SK-N-SH (cell line): ENCODE results near the gene TICRR.

Experiments used
- CTCF ChIP-seq: fragments of 200-600 bp; sonication (generic); IDR thresholded peaks from 2 replicates; pipeline ENCODE4 v1.6.1; 2017; ENCODE audit warnings: antibody characterized with exemption, mild to moderate bottlenecking, moderate library complexity
- EP300 ChIP-seq, 2 experiments: IDR thresholded peaks; 2 replicates each; pipeline versions ENCODE4 v1.4.0 to v1.6.1; 2012; ENCODE audit warnings: borderline replicate concordance in 1 of 2, low read depth in 1 of 2, low read length in 1 of 2

GRCh38 chr15:89550427-89550826 lies 24.8 kb upstream of the TICRR start:
- TF ChIP-seq CTCF, result no peak
- no peak for TF ChIP-seq EP300 (IDR thresholded peaks at IDR 0.05; ENCODE audit: borderline replicate concordance in 1 of 2, low read depth in 1 of 2, low read length in 1 of 2)
